Osteoblast (primary cell): ENCODE data around the gene ZC3H14. TPM values are rescaled to one million over a fixed set of nuclear protein-coding genes. Genes with fewer than 3 reads are reported as not detected.

Experiments used
- DNase-seq: peaks from one replicate; pipeline ENCODE4 v3.0.0; 2011; ENCODE audit warnings: low spot score, mixed read lengths; ENCODE audit not compliant: insufficient read length; ENCODE audit errors: missing footprints
- H2AFZ ChIP-seq: 2 replicates; pipeline ENCODE4 v1.6.0; 2011; ENCODE audit warnings: mild to moderate bottlenecking, low read length
- H3K27ac ChIP-seq: 2 replicates; pipeline ENCODE4 v1.5.1; 2011; ENCODE audit warnings: mild to moderate bottlenecking, low read depth, low read length, moderate library complexity
- H3K27me3 ChIP-seq: 2 replicates; pipeline ENCODE4 v1.6.0; 2012; ENCODE audit warnings: mild to moderate bottlenecking, control low read depth, inconsistent platforms, low read length, moderate library complexity; ENCODE audit not compliant: insufficient read depth
- H3K36me3 ChIP-seq: 2 replicates; pipeline ENCODE4 v1.5.1; 2011; ENCODE audit warnings: mild to moderate bottlenecking, low read length, control low read depth, moderate library complexity; ENCODE audit not compliant: insufficient read depth
- H3K4me1 ChIP-seq: 2 replicates; pipeline ENCODE4 v1.5.1; 2011; ENCODE audit warnings: mild to moderate bottlenecking, low read length, control low read depth, moderate library complexity; ENCODE audit not compliant: insufficient read depth
- H3K4me2 ChIP-seq: 2 replicates; pipeline ENCODE4 v1.6.0; 2011; ENCODE audit warnings: mild to moderate bottlenecking, low read length; ENCODE audit not compliant: insufficient read depth
- H3K4me3 ChIP-seq: fragments of 200-600 bp; sonication (generic); 3 replicates; pipeline ENCODE4 v1.5.1; 2012; ENCODE audit warnings: mild to moderate bottlenecking, low read length, inconsistent platforms; ENCODE audit not compliant: insufficient read depth
- H3K79me2 ChIP-seq: 2 replicates; pipeline ENCODE4 v1.6.0; 2012; ENCODE audit warnings: mild to moderate bottlenecking, low read length, control low read depth, inconsistent platforms; ENCODE audit not compliant: insufficient read depth
- H3K9me3 ChIP-seq: 2 replicates; pipeline ENCODE4 v1.5.1; 2011; ENCODE audit warnings: low read depth, low read length, control low read depth
- H4K20me1 ChIP-seq: 2 replicates; pipeline ENCODE4 v1.6.0; 2012; ENCODE audit warnings: mild to moderate bottlenecking, low read length, control low read depth; ENCODE audit not compliant: insufficient read depth
- CTCF ChIP-seq: IDR thresholded peaks from 2 replicates; pipeline ENCODE4 v1.5.1; 2011; ENCODE audit warnings: mild to moderate bottlenecking, low read depth, low read length, moderate library complexity; ENCODE audit errors: extremely low read depth
- total RNA-seq: library from RNA; depleted of rRNA; stranded (reverse); fragments of >200 nt; gene quantifications from 2 replicates; pipeline ENCODE4 v1.2.3, GENCODE V29; 2012

ZC3H14 gene
- total RNA-seq, 1 donor, result 74.6 TPM

- Histone ChIP-seq H3K27ac (peak overlapping the region; percentile 63), H3K9me3 (no peaks in the 10 kb centered on the region)
These were observed 356 bp upstream of the ZC3H14 start for GRCh38 chr14:88562532-88562830.

GRCh38 chr14:88563845-88564244, 1.0 kb downstream of the ZC3H14 start:
- Histone ChIP-seq H3K9me3 (no peaks in the 10 kb centered on the region), H3K27me3 (no peaks in the 10 kb centered on the region), H3K4me3 (peak overlapping the region; percentile 91), H3K79me2 (peaks cover 42% of the 10 kb centered on the region), H3K4me2 (peak overlapping the region; percentile 81), H3K36me3 (peaks cover 10% of the 10 kb centered on the region), H3K27ac (no peak overlapping the region), H3K4me1 (peaks cover 14% of the 10 kb centered on the region), H4K20me1 (peaks cover 12% of the 10 kb centered on the region), H2AFZ (no peak overlapping the region)
- no peak for TF ChIP-seq CTCF
- no peak for DNase-seq

More at GRCh38 chr14:88562532-88562830, 356 bp upstream of the ZC3H14 start:
- H3K79me2 ChIP-seq, result peaks cover 34% of the 10 kb centered on the region
- H3K36me3 ChIP-seq, result no peaks in the 10 kb centered on the region
- peaks cover 15% of the 10 kb centered on the region for H3K4me1 ChIP-seq
- no peak for DNase-seq
- TF ChIP-seq CTCF, result no peak
- H3K27me3 ChIP-seq, result no peaks in the 10 kb centered on the region
- peak overlapping the region; percentile 93 for H2AFZ ChIP-seq
- peak overlapping the region; percentile 81 for H3K4me2 ChIP-seq
- peak overlapping the region; percentile 91 for H3K4me3 ChIP-seq
- peaks cover 12% of the 10 kb centered on the region for H4K20me1 ChIP-seq

GRCh38 chr14:88565427-88565826, 2.6 kb downstream of the ZC3H14 start:
- Histone ChIP-seq H3K36me3 (peaks cover 25% of the 10 kb centered on the region), H3K4me2 (no peak overlapping the region), H3K79me2 (peaks cover 50% of the 10 kb centered on the region), H3K4me1 (peaks cover 14% of the 10 kb centered on the region), H3K4me3 (no peak overlapping the region), H3K27ac (no peak overlapping the region), H3K27me3 (no peaks in the 10 kb centered on the region), H3K9me3 (no peaks in the 10 kb centered on the region), H2AFZ (no peak overlapping the region), H4K20me1 (peaks cover 12% of the 10 kb centered on the region)
- no peak for DNase-seq
- no peak for TF ChIP-seq CTCF

- Histone ChIP-seq H3K4me3 (no peak overlapping the region), H2AFZ (no peak overlapping the region), H3K4me2 (no peak overlapping the region), H3K36me3 (peaks cover 43% of the 10 kb centered on the region), H3K4me1 (peaks cover 9% of the 10 kb centered on the region), H3K9me3 (no peaks in the 10 kb centered on the region), H4K20me1 (peaks cover 12% of the 10 kb centered on the region), H3K27me3 (no peaks in the 10 kb centered on the region), H3K79me2 (peaks cover 46% of the 10 kb centered on the region), H3K27ac (no peak overlapping the region)
- DNase-seq, result no peak
- TF ChIP-seq CTCF, result no peak
These were observed 5.4 kb downstream of the ZC3H14 start for GRCh38 chr14:88568196-88568595.
